ENCODE data around the gene NUDT22. TPM values are rescaled to one million over a fixed set of nuclear protein-coding genes. Genes with fewer than 3 reads are reported as not detected.

NUDT22 gene
- total RNA-seq: 10 to 100 TPM; 30.3 to 94.3 (median 68.0) TPM

GRCh38 chr11:64225608-64226506 is at the start of gene NUDT22, which contains the start of gene TRPT1:
TSS of gene NUDT22 (plus strand) at chr11:64226274. CDS start at chr11:64226653, 379 bp downstream.
TSS of gene TRPT1 (minus strand) at chr11:64226186. CDS start at chr11:64225860, 326 bp downstream.
- TF ChIP-seq EP300 (IDR thresholded peaks at IDR 0.05) (no peak), POLR2AphosphoS5 (IDR thresholded peaks at IDR 0.05) (peak; percentile 90 to 92), CTCF (IDR thresholded peaks at IDR 0.05) (peak in 4 of 6 experiments; percentile 7 to 35 (median 25)), POLR2A (IDR thresholded peaks at IDR 0.05) (peak in 3 of 4 donors; percentile 61 to 93 (median 75))
- peak; percentile 93 to 98 for DNase-seq
- Histone ChIP-seq H3K4me1 (peaks cover 35 to 47% (median 36%) of the 10 kb centered on the region in 4 donors), H3K4me3 (peak within 1 kb of the TSS; percentile 44 to 76 (median 67)), H3K27me3 (no peaks in the 10 kb centered on the region), H3K27ac (peak within 1 kb of the TSS; percentile 83 to 96 (median 92)), H3K9me3 (no peaks in the 10 kb centered on the region), H3K36me3 (peaks cover 0 to 23% (median 16%) of the 10 kb centered on the region in 4 donors)
- 1 to 2% methylated on average over 20 to 28 of the region's 54 CpGs for WGBS, 2 donors
- ATAC-seq (ENCODE audit: low FRiP score in 2 of 2): peak; percentile 92 to 94

- DNase-seq: no peak
- H3K27me3 ChIP-seq: no peaks in the 10 kb centered on the region
- 80 to 84% methylated on average over 8 of the region's 8 CpGs for WGBS, 2 donors
- no peak for TF ChIP-seq CTCF (IDR thresholded peaks at IDR 0.05)
- no peak for TF ChIP-seq POLR2A (IDR thresholded peaks at IDR 0.05)
- no peak for TF ChIP-seq POLR2AphosphoS5 (IDR thresholded peaks at IDR 0.05)
- no peak for TF ChIP-seq EP300 (IDR thresholded peaks at IDR 0.05)
- H3K4me3 ChIP-seq: no peak overlapping the region
- H3K9me3 ChIP-seq: peaks cover 0 to 4% (median 1%) of the 10 kb centered on the region in 4 donors
- H3K4me1 ChIP-seq: peaks cover 8 to 14% (median 10%) of the 10 kb centered on the region in 4 donors
- no peak overlapping the region for H3K27ac ChIP-seq
- ATAC-seq (ENCODE audit: low FRiP score in 2 of 2): no peak
- no peaks in the 10 kb centered on the region for H3K36me3 ChIP-seq
These were observed 49.3 kb upstream of the NUDT22 start for GRCh38 chr11:64176751-64177150.

GRCh38 chr11:64178203-64178602 is 47.9 kb upstream of the NUDT22 start:
- Histone ChIP-seq H3K27ac (no peak overlapping the region), H3K4me3 (no peak overlapping the region), H3K9me3 (peaks cover 0 to 4% (median 1%) of the 10 kb centered on the region in 4 donors), H3K4me1 (peaks cover 15 to 24% (median 18%) of the 10 kb centered on the region in 4 donors), H3K36me3 (no peaks in the 10 kb centered on the region), H3K27me3 (no peaks in the 10 kb centered on the region)
- 82 to 100% methylated on average over 1 of the region's 1 CpG for WGBS, 2 donors
- no peak for ATAC-seq (ENCODE audit: low FRiP score in 2 of 2)
- no peak for TF ChIP-seq CTCF (IDR thresholded peaks at IDR 0.05)
- TF ChIP-seq EP300 (IDR thresholded peaks at IDR 0.05): no peak
- no peak for TF ChIP-seq POLR2A (IDR thresholded peaks at IDR 0.05)
- TF ChIP-seq POLR2AphosphoS5 (IDR thresholded peaks at IDR 0.05): no peak
- DNase-seq: no peak

- Histone ChIP-seq H3K27me3 (no peaks in the 10 kb centered on the region), H3K9me3 (no peaks in the 10 kb centered on the region), H3K4me1 (peaks cover 18 to 29% (median 24%) of the 10 kb centered on the region in 4 donors), H3K4me3 (no peak overlapping the region), H3K27ac (no peak overlapping the region), H3K36me3 (no peaks in the 10 kb centered on the region)
- no peak for ATAC-seq (ENCODE audit: low FRiP score in 2 of 2)
- 95 to 96% methylated on average over 9 to 12 of the region's 12 CpGs for WGBS, 2 donors
- TF ChIP-seq POLR2AphosphoS5 (IDR thresholded peaks at IDR 0.05) (no peak), EP300 (IDR thresholded peaks at IDR 0.05) (no peak), CTCF (IDR thresholded peaks at IDR 0.05) (no peak), POLR2A (IDR thresholded peaks at IDR 0.05) (no peak)
- no peak for DNase-seq
These were observed 47.0 kb upstream of the NUDT22 start for GRCh38 chr11:64178951-64179639.
